CD4-positive, alpha-beta T cell treated with Interleukin-2 at 100 ng/mL for 4 hours (primary cell): Measurements from ENCODE around the gene ZMIZ1.

Experiments used
- DNase-seq: peaks from one replicate; pipeline ENCODE4 v3.0.0-alpha.2; 2020; ENCODE audit warnings: low spot score

ZMIZ1 gene

DNA sequence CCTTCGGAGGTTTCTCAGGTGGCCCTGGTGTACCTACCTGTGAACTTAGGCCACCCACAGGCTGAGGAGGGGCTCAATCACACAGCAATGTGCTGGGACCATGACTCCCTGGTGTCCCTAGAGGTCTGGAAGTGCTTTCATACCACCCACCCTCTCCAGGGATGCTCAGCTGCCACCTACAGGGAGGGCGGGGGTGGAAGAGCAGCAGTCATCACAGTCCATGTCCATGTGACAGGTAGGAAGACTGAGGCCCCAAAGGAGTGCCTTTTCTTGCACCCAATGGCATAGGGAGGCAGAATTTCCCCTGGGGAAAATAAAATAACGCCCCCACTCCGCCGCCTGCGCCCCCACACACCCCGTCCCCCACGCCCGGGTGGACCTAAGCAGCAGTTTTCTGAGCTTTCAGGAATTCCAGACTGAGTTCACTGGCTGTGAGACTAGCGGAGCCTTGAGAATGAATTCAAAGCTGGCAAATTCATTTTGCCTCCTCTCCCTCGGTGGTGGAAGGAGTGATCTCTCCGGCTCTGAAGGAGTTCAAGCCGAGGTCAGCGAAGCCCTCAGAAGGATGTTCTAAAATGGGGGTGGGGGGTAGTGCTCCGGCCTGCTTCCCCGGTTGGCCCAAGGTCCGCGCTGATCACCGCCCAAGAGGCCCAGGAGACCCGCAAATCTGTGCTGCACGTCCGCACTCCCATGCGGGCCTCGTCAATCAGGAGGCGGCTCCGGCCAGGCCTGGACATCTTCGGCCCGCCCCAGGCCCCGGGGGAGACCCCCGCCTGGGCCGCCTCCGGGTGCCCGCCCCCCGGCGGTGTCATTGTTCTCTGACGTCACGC, 2.1 kb upstream of the ZMIZ1 start:
- DNase-seq, result peak; percentile 29

DNA sequence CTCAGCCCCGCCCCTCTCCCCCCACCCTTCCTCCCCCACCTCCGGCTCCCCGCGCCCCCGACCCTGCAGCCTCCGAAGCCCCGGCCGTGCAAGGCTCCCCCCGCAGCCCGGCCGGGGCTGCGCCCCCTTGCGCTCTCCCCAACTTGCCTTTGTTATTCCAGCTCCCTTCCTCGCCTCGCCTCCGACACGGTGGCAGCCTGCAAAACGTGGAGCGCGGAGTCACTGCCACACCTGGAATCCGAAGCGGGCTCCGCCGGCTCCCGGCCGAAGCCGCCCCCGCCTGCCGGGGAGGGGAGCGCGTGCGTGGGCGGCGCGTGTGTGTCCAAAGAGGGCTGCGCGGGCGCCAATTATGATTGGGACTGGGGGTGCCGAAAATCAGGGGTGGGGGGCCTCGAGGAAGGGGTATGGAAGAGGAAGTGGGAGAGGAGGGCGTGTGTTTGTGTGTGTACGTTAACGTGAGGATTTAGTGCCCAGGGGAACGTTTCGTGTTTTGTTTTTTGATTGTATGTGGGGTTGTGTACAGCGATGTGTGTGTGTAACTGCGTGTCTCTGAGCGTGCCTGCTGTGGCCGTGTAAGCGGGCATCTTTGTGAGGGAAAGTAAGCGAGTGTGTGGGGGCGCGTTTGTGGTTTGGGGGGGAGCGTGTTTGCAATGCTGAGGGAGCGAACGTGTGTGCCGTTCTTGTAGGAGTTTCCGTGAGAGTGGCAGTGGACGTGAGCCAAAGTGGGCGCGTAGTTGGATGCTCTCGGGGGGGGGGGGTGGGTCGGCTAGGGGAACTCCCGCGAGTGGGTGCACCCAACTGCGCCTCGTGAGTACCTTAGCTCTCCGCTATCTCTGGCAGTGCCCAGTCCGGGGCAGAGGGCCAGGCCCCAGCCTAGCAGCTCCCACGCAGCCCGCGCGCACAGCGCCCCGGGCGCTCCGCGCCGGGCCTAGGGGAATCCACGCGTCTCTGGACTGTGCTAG, 1.2 kb upstream of the ZMIZ1 start:
- peak; percentile 86 for DNase-seq

GRCh38 chr10:79068203-79068561, 584 bp upstream of the ZMIZ1 start:
- peak; percentile 40 for DNase-seq

DNA sequence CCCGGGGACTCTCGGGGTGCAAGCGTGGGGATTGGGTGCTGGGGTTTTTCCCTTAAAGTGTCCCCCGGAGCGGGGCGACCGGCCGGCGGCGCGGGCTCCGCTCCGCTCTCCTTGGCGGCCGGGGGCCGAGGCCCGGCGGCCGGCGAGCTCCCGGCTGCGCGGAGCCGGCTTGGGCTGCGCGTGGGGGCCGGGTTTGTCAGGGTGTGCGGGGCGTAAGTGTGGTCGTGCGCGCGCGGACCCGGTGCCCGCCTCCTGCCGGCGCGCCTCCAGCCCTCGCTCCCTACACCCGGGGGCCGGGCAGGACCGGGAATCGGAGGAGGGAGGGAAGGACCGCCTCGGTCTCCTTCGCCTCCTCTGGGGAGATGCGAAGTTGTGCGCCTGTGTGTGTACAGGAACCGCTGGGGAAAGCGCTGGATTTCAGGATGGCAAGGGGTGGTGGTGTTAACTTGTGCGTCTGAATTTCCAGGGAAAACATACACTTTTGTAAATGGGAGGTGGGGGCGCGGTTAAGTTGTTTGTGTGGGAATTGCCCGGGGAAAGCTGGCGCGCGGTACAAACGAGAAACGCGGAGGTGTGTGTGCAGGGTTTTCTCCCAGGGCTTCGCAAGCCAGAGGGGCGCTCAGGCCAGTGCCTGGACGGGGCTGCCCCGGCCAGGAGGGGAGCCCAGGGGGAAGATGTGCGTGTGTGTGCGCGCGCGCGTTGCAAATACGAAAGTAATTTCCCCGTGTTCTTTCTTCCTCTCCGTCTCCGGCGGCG, 737 bp downstream of the ZMIZ1 start:
- peak; percentile 40 for DNase-seq

DNA sequence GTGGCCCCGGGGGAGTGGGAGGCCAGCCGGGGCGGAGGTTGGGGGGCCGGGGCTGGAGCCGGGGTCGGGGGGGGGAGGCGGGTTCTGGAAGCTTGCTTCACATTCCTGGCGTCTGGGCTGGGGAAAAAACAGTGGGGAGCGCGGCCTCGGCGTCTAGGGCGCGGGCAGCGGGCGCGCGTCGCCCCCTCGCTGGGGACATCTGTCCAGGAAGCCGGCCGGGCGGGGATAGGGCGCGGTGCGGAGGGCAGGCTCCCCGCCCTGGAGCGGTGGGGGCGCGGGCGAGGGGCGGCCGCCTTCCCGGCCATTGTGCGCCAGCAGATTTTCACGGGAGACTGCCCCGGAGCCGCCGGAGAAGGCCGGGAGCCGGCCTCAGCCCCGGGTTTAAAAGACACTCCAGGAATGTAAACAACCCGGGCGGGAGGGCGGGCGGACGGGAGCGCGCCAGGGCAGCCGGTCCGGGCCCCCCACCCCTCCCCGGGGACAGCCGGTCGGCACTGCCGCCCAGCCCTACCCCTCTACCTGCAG, 1.4 kb downstream of the ZMIZ1 start:
- no peak for DNase-seq

GRCh38 chr10:79070606-79071395, 2.0 kb downstream of the ZMIZ1 start:
- no peak for DNase-seq

DNA sequence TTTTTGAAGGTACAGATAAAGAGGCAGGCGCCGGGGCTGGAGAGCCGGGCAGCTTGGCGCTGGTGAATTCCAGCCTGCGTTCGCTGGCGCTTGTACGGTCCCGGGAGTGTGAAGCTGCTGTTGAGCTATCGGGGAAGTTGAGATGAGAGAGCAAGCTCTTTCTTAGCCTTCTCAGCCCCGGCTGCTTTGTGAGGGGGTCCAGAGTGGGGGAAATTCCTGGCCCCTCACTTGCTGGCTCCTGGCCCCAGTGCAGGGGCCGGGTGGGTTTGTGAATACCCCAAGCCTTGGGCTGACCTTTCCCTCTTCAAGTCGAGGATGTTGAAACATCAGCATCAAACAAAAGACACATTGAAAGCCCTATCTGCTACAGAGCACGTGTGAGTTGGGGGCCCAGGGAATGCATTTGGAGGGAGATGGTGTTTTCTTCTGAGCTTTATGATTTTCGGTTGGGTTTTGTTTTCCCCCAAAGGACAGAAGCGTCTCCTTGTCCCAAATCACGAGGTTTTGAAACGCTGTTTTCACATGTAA, 2.7 kb downstream of the ZMIZ1 start:
- no peak for DNase-seq

DNA sequence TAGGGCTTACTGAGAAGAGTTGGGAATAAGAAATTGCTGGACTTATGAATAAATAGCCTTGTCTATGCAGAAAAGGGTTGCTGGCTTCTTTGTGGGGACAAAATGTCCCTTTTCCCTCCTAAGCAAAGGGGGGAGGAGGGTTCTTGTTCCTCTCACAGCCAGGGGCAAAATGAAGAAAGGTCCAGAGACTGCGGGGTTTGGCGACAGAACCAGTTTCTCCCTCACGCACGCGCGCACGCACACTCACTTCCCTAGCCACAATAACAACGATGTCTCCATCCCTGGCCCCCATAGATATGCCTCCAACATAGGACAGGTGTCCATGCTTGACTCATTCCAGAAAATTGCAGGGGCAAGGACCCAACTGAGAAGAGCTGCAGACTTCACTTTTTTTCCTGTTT, 3.3 kb downstream of the ZMIZ1 start:
- no peak for DNase-seq

DNA sequence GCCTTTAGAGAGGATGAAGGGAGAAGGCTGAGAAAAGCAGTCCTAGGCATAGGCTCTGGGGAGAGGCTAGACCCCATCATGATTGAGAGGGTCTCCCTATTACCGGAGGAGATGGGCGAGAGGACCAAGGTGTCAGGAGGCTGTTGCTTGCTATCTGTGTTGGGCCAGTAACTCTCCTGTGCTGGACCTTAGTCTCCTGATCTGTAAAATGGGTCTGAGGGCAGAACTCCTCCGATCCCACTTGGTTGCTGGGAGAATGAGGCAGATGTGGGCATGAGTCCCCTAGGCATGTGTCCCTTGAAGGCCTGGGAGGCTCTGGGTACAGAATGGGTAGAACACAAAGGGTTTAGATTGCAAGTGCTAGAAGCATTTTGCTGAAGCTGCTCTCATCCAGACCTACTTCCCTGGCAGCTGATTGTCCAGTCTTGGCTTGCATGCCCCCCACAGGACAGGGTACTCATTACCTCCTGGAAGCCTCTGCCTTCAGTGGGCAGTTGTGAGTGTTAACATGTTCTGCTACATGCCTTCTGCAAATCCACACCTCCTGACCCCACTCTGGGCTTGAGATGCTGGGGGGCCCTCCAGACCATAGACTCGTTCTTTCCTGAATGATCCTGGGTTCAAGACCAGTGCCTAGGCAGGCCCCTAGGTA, 4.4 kb downstream of the ZMIZ1 start:
- DNase-seq, result no peak

DNA sequence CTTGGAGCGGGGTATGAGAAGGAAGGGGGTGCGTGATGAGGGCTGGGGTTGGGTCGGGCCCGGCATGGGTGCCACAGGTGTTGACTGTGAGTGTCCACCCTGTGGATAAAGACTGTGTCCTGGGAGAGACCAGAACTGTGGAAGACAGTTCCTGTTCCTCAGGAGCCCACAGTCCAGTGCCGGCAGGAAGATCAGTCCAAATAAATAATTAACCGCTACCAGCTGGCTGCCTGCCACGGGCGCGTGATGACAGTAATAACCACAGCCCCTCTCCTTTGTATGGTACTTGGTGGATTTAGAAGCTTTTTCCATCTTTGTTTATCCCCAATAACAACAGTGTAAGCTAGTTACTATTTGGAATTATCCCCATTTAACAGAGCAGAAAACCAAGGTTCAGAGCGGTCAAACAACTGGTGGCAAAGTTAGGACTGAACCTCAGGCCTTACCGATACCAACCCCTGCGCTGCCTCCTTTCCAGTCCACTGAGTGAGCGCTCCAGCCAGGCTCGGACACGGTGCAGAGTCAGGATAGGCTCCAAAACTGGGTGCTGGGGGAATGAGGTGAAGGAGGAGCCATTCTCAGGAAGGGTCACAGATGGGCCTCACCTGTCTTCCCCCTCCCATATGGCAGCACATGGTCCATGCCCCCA, 5.1 kb downstream of the ZMIZ1 start:
- no peak for DNase-seq

GRCh38 chr10:79074732-79075131, 6.0 kb downstream of the ZMIZ1 start:
- DNase-seq, result no peak

DNA sequence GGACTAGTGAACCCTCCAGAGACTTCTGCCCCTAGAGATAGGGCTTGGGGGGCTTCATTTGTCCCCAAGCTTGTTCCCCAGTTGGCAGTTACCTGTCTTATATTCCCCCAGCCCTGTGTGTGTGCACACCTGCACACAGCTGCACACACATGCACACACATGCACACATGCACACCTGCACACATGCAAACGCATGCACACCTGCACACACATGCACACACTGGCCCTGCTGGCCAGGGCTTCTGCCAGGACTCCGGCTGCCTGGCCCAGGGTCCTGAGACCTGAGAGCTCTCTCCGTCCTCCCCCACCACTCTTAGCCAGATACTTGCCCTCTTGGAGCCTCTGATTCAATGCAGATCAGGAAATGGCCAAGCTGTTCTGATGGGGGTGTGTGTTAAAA, 6.7 kb downstream of the ZMIZ1 start:
- no peak for DNase-seq

- DNase-seq, result no peak
Observed at GRCh38 chr10:79077488-79078173, 8.9 kb downstream of the ZMIZ1 start.

DNA sequence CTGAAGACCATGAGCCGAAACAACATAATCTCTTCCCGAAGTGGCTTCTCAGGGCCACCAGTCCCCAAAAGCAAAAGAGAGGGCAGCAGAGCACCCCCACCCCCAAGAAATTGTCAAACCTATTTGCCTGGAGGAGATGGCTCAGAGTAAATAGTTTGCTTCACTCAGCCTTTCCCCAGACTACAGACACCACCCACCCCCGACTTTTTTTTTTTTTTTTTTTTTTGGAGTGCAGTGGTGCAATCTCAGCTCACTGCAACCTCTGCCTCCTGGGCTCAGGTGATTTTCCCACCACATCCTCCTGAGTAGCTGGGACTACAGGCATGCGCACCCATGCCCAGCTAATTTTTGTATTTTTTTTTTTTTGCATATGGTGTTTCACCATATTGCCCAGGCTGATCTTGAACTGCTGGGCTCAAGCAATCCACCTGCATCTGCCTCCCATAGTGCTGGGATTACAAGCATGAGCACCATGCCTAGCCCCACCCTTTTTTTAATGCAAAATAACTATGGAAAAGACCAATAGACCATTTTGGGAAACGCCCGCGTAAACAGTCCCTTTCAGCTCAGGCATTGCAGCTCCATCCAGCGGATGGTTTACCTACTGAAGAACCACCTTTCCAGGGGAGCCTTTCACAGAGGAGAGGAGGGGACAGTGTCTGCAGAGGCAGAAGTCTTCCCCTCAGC, 9.7 kb downstream of the ZMIZ1 start:
- DNase-seq, result no peak

- no peak for DNase-seq
Observed at GRCh38 chr10:79079054-79079397, 10.3 kb downstream of the ZMIZ1 start.

DNA sequence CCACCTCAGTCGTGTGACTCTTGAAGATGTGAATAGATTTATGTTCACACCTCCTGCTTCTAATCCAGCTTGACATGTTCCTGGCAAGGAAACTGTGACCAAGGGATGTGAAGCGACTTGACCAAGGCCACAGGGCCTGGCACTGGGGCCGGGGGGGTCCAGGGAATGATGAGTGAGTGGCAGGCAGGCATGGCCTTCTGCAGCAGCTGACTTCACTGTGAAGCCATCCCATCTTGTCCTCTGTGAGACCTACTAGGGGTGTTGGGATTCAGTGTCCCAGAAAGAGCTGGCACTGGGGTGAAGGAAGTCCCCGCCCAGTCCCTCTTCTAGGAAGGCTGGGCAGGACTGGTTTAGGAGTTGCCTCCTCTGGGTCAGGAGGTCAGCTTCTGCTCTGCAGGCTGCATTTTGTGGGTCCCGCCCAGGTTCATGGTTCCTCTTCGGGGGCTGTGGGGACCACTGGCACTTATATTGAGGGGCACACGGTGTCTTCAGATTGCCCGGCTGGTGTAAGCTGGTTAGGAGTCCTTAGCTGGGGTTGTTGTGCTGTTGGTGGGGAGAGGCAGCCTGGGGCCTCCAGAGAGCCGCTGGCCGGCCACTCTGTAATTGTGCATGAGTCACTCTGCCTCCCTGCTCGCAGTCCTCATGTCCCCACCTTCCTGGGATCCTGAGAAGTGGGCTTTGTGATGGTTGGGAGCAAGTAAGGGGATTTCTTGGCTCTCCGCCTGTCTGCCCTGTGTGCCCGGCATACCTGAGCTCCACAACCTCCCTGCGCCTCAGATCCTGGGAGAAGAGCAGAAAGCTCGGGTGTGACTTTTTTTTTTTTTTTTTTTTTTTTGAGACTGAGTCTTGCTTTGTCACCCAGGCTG, 11.0 kb downstream of the ZMIZ1 start:
- no peak for DNase-seq

- no peak for DNase-seq
Observed at GRCh38 chr10:79081353-79082034, 12.7 kb downstream of the ZMIZ1 start.
